Ishikawa (cell line): ENCODE data around the gene PPP1R2B.

Experiments
- CEBPB ChIP-seq: IDR thresholded peaks from 2 replicates; pipeline ENCODE4 v1.6.1; 2012
- CREB1 ChIP-seq: IDR thresholded peaks from 2 replicates; pipeline ENCODE4 v1.6.1; 2012; ENCODE audit warnings: low read depth
- EGR1 ChIP-seq: IDR thresholded peaks from 2 replicates; pipeline ENCODE4 v1.6.1; 2012
- EP300 ChIP-seq: IDR thresholded peaks from 2 replicates; pipeline ENCODE4 v1.6.1; 2012; ENCODE audit warnings: borderline replicate concordance
- FOXM1 ChIP-seq: IDR thresholded peaks from 2 replicates; pipeline ENCODE4 v1.6.1; 2012; ENCODE audit warnings: low read depth, borderline replicate concordance
- NFIC ChIP-seq: IDR thresholded peaks from 2 replicates; pipeline ENCODE4 v1.6.1; 2012
- RAD21 ChIP-seq: IDR thresholded peaks from 2 replicates; pipeline ENCODE4 v1.6.1; 2012; ENCODE audit warnings: low read depth
- TAF1 ChIP-seq: IDR thresholded peaks from 2 replicates; pipeline ENCODE4 v1.6.1; 2012; ENCODE audit warnings: low read depth, mild to moderate bottlenecking
- TCF12 ChIP-seq: IDR thresholded peaks from 2 replicates; pipeline ENCODE4 v1.6.1; 2012; ENCODE audit warnings: low read depth
- TEAD4 ChIP-seq: IDR thresholded peaks from 2 replicates; pipeline ENCODE4 v1.6.1; 2012
- YY1 ChIP-seq: IDR thresholded peaks from 2 replicates; pipeline ENCODE4 v1.6.1; 2012; ENCODE audit warnings: low read depth
- ZBTB7A ChIP-seq: IDR thresholded peaks from 2 replicates; pipeline ENCODE4 v1.6.1; 2012; ENCODE audit warnings: low read depth
- TF ChIP-seq, protein P1 (sequence below): IDR thresholded peaks from 2 replicates; pipeline ENCODE4 v1.6.1; 2012
- TF ChIP-seq, protein P2 (sequence below): IDR thresholded peaks from 2 replicates; pipeline ENCODE4 v1.6.1; 2012; ENCODE audit warnings: low read depth, mild to moderate bottlenecking
- TF ChIP-seq, protein P3 (sequence below): IDR thresholded peaks from 2 replicates; pipeline ENCODE4 v1.6.1; 2012

Gene PPP1R2B

DNA sequence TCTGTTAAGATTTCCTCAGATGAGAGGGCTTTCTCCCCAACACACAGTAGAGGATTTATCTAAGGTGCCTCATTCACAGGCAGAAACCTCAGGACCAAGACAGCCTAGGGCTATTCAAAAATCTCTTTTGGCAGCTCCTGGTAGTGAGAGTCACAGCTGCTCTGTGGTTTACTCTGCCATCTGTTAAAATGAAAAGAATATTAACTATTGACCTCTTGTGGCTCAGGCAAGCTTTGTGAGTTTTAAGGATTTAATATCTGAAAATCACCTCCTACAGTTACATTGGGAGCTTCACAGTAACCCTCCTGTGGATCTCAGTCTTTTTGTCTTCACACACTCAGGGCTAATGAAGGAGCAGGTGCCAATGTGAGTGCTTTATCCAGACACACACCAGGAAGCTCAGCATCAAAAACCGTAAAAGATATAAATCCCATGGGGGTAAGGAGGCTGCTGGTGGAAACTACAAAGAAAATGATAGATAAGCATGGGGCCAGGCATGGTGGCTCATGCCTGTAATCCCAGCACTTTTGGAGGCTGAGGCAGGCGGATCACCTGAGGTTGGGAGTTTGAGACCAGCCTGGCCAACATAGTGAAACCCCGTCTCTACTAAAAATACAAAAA lies 29.7 kb downstream of the PPP1R2B start:
- TF ChIP-seq EP300 (no peak), RAD21 (no peak), CREB1 (no peak), TEAD4 (no peak), CEBPB (no peak), TAF1 (no peak)
- TF ChIP-seq, protein P1, sequence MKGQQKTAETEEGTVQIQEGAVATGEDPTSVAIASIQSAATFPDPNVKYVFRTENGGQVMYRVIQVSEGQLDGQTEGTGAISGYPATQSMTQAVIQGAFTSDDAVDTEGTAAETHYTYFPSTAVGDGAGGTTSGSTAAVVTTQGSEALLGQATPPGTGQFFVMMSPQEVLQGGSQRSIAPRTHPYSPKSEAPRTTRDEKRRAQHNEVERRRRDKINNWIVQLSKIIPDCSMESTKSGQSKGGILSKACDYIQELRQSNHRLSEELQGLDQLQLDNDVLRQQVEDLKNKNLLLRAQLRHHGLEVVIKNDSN, result no peak

DNA sequence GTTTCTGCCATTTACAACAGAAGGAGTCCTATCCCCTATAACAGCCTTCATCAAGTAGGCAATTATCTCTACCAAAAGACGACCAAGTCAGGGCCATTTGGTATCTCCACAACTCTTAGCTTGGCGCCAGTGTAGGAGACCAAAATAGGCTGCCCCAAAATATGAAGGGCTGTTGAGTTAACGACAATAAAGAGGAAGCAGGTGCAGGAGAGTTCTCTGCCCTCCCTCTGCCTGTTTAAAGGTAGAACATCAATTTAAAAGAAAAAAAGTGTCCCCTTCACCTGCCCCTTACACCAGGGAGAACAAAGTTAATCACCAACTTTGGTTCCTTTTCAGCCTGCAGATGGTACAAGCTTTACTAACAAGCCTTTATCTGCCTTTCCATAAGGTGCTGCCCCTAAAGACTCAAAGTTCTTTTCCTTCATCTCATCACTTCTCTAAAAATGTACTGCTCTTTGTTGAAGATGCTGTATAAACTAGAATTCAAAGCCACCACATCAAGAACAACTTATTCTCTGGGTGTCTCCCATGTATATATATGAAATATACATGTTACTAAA lies 33.3 kb downstream of the PPP1R2B start:
- TF ChIP-seq, protein P2, sequence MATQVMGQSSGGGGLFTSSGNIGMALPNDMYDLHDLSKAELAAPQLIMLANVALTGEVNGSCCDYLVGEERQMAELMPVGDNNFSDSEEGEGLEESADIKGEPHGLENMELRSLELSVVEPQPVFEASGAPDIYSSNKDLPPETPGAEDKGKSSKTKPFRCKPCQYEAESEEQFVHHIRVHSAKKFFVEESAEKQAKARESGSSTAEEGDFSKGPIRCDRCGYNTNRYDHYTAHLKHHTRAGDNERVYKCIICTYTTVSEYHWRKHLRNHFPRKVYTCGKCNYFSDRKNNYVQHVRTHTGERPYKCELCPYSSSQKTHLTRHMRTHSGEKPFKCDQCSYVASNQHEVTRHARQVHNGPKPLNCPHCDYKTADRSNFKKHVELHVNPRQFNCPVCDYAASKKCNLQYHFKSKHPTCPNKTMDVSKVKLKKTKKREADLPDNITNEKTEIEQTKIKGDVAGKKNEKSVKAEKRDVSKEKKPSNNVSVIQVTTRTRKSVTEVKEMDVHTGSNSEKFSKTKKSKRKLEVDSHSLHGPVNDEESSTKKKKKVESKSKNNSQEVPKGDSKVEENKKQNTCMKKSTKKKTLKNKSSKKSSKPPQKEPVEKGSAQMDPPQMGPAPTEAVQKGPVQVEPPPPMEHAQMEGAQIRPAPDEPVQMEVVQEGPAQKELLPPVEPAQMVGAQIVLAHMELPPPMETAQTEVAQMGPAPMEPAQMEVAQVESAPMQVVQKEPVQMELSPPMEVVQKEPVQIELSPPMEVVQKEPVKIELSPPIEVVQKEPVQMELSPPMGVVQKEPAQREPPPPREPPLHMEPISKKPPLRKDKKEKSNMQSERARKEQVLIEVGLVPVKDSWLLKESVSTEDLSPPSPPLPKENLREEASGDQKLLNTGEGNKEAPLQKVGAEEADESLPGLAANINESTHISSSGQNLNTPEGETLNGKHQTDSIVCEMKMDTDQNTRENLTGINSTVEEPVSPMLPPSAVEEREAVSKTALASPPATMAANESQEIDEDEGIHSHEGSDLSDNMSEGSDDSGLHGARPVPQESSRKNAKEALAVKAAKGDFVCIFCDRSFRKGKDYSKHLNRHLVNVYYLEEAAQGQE, result no peak
- TF ChIP-seq, protein P1, result no peak
- TF ChIP-seq, protein P3, sequence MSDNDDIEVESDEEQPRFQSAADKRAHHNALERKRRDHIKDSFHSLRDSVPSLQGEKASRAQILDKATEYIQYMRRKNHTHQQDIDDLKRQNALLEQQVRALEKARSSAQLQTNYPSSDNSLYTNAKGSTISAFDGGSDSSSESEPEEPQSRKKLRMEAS, result no peak
- TF ChIP-seq EGR1 (no peak), YY1 (no peak), TAF1 (no peak), EP300 (no peak), RAD21 (no peak), CREB1 (no peak), FOXM1 (no peak), TCF12 (no peak), CEBPB (no peak), NFIC (no peak), TEAD4 (no peak), ZBTB7A (no peak)

DNA sequence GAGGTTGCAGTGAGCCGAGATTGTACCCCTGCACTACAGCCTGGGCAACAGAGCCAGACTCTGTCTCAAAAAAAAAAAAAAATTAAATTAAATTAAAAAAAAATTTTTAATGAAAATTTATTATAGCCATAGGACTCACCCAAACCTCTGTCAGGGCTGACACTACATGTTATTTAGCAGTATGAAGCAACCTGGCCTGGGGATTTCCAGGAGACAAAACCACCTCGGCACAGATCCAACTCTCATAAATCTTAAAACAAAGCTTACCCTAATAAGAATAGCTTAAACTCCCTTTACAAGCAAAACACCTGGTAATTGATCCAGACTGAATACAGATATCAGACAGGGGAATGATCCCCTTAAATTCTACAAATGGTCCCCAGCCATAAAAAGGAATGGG lies 38.4 kb downstream of the PPP1R2B start:
- TF ChIP-seq EP300 (no peak), RAD21 (no peak), ZBTB7A (no peak), TAF1 (no peak), NFIC (no peak), CEBPB (no peak), YY1 (no peak), CREB1 (no peak), TCF12 (no peak)
- TF ChIP-seq, protein P3, result no peak
- TF ChIP-seq, protein P1, result no peak

DNA sequence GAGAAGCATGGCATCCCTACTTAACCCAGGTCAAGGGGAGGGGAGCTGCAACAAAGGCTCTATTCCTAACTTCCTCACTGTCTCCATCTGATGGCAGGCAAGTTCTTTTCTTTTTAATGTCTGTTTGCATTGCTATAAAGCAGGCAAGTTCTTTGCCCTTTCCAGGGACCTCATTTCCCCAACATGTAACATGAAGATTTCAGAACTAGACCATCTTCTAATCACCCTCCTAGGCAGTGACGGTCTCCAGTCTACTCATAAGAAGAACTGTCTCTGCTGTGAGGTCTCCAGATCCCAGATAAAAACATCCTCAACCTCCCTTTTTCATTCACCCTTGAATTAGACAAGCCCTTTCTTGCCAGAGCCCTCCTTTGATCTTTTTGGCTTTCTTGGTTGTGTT lies 42.1 kb downstream of the PPP1R2B start:
- TF ChIP-seq, protein P1, result no peak
- TF ChIP-seq CREB1 (no peak), NFIC (no peak), YY1 (no peak), RAD21 (no peak), ZBTB7A (no peak), FOXM1 (no peak), EP300 (no peak), EGR1 (no peak), TEAD4 (no peak), TCF12 (no peak), TAF1 (no peak)
- TF ChIP-seq, protein P2, result no peak
- TF ChIP-seq, protein P3, result no peak

DNA sequence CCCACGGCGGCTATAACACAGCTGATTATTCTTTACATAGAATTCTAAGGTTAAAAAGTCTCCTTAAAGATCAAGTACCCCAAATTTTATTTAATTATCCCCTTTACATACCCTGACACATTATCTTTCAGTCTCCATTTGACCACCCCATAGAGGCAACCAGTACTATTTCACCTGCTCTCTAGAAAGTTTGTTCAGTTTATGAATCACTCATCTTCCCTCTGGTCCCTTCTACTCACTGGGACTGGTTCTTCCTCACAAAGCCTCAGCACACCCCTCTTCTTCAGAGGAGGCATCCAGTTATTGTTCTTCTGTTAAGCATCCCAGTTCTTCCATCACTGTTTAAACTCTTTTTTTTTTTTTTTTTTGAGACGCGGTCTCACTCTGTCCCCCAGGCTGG lies 42.8 kb downstream of the PPP1R2B start:
- TF ChIP-seq CEBPB, result no peak
- no peak for TF ChIP-seq NFIC
- TF ChIP-seq, protein P1, result no peak
- TF ChIP-seq EGR1, result no peak
- TF ChIP-seq TAF1, result no peak
- TF ChIP-seq TCF12, result no peak
- no peak for TF ChIP-seq FOXM1
- TF ChIP-seq ZBTB7A, result no peak
- no peak for TF ChIP-seq YY1
- no peak for TF ChIP-seq RAD21
- TF ChIP-seq, protein P2, result no peak
